Nephron progenitor cell (in vitro differentiated cells): Measurements from ENCODE around the gene RNU5B-1.

Source experiments
- DNase-seq: peaks from one replicate; pipeline ENCODE4 v3.0.0; 2021
- H3K27ac Mint-ChIP-seq: 2 replicates; pipeline ENCODE4 v1.8.0; 2021; ENCODE audit warnings: mild to moderate bottlenecking, moderate library complexity, mixed read lengths
- H3K27me3 Mint-ChIP-seq: 2 replicates; pipeline ENCODE4 v1.8.0; 2021; ENCODE audit warnings: mild to moderate bottlenecking, low read depth, mixed read lengths; ENCODE audit not compliant: poor library complexity
- H3K36me3 Mint-ChIP-seq: 2 replicates; pipeline ENCODE4 v1.8.0; 2021; ENCODE audit warnings: low read depth, mixed read lengths
- H3K4me1 Mint-ChIP-seq: 2 replicates; pipeline ENCODE4 v1.8.0; 2021; ENCODE audit warnings: mixed read lengths
- H3K4me3 Mint-ChIP-seq: 2 replicates; pipeline ENCODE4 v1.8.0; 2021; ENCODE audit warnings: mild to moderate bottlenecking, moderate library complexity, mixed read lengths
- H3K9me3 Mint-ChIP-seq: 2 replicates; pipeline ENCODE4 v1.8.0; 2021; ENCODE audit warnings: mild to moderate bottlenecking, moderate library complexity, mixed read lengths
- CTCF ChIP-seq: fragments of 200-600 bp; sonication (generic); IDR thresholded peaks from 2 replicates; pipeline ENCODE4 v1.5.0; 2021; ENCODE audit warnings: antibody characterized with exemption

RNU5B-1 gene

GRCh38 chr15:65310431-65311137 lies 6.1 kb downstream of the RNU5B-1 start:
- Mint-ChIP-seq H3K27ac (peak overlapping the region; percentile 93), H3K4me1 (peaks cover 56% of the 10 kb centered on the region), H3K36me3 (no peaks in the 10 kb centered on the region), H3K9me3 (no peaks in the 10 kb centered on the region), H3K27me3 (peaks cover 3% of the 10 kb centered on the region), H3K4me3 (no peak overlapping the region)
- DNase-seq: no peak
- no peak for TF ChIP-seq CTCF

GRCh38 chr15:65311760-65312159 lies 7.3 kb downstream of the RNU5B-1 start:
- peaks cover 3% of the 10 kb centered on the region for H3K27me3 Mint-ChIP-seq
- peak overlapping the region; percentile 98 for H3K27ac Mint-ChIP-seq
- peaks cover 48% of the 10 kb centered on the region for H3K4me1 Mint-ChIP-seq
- TF ChIP-seq CTCF: no peak
- H3K36me3 Mint-ChIP-seq: no peaks in the 10 kb centered on the region
- H3K9me3 Mint-ChIP-seq: no peaks in the 10 kb centered on the region
- no peak for DNase-seq
- peak overlapping the region; percentile 44 for H3K4me3 Mint-ChIP-seq

GRCh38 chr15:65312400-65312916 lies 8.0 kb downstream of the RNU5B-1 start:
- peak; percentile 60 for DNase-seq
- H3K4me1 Mint-ChIP-seq: peaks cover 47% of the 10 kb centered on the region
- TF ChIP-seq CTCF: no peak
- peaks cover 3% of the 10 kb centered on the region for H3K27me3 Mint-ChIP-seq
- H3K36me3 Mint-ChIP-seq: no peaks in the 10 kb centered on the region
- no peaks in the 10 kb centered on the region for H3K9me3 Mint-ChIP-seq
- peak overlapping the region; percentile 98 for H3K27ac Mint-ChIP-seq
- peak overlapping the region; percentile 44 for H3K4me3 Mint-ChIP-seq

GRCh38 chr15:65318870-65319356 lies 14.4 kb downstream of the RNU5B-1 start:
- Mint-ChIP-seq H3K4me3 (no peak overlapping the region), H3K9me3 (no peaks in the 10 kb centered on the region), H3K27me3 (peaks cover 2% of the 10 kb centered on the region), H3K4me1 (peaks cover 19% of the 10 kb centered on the region), H3K27ac (peak overlapping the region; percentile 83), H3K36me3 (no peaks in the 10 kb centered on the region)
- peak; percentile 90 for TF ChIP-seq CTCF
- peak; percentile 84 for DNase-seq

GRCh38 chr15:65323071-65323511 lies 18.6 kb downstream of the RNU5B-1 start:
- no peak for TF ChIP-seq CTCF
- Mint-ChIP-seq H3K4me3 (no peak overlapping the region), H3K36me3 (peaks cover 6% of the 10 kb centered on the region), H3K4me1 (peaks cover 44% of the 10 kb centered on the region), H3K27me3 (peaks cover 2% of the 10 kb centered on the region), H3K27ac (peak overlapping the region; percentile 45), H3K9me3 (no peaks in the 10 kb centered on the region)
- DNase-seq: no peak
